CD4-positive, alpha-beta memory T cell (primary cell): ENCODE results near the gene PPP2R5B. TPM values are rescaled to one million over a fixed set of nuclear protein-coding genes. Genes with fewer than 3 reads are reported as not detected.

Experiments
- CTCF ChIA-PET: fragments of 350-600 bp; sonication (Branson Sonifier 250); formaldehyde crosslinking; loops from one replicate; lab custom pipeline; 2021; ENCODE audit warnings: inconsistent platforms; ENCODE audit not compliant: partially characterized antibody; lab: Charles Lee
- POLR2A ChIA-PET: fragments of 350-600 bp; sonication (Branson Sonifier 250); formaldehyde crosslinking; loops from one replicate; lab custom pipeline; 2021; ENCODE audit not compliant: partially characterized antibody; lab: Charles Lee
- DNase-seq, 5 donors: peaks; one replicate each; pipeline versions ENCODE4 v3.0.0 to v3.0.0-alpha.2; 2020 to 2022; ENCODE audit warnings: mixed read lengths in 1 of 5
- H3K27ac ChIP-seq: one replicate; pipeline ENCODE4 v1.7.0; 2013; ENCODE audit warnings: low read depth, low read length
- H3K27me3 ChIP-seq: 2 replicates; pipeline ENCODE4 v1.7.0; 2013; ENCODE audit warnings: mild to moderate bottlenecking, low read length, moderate library complexity; ENCODE audit not compliant: insufficient read depth
- H3K36me3 ChIP-seq: 2 replicates; pipeline ENCODE4 v1.7.0; 2013; ENCODE audit warnings: mild to moderate bottlenecking, low read length, moderate library complexity; ENCODE audit not compliant: insufficient read depth
- H3K4me1 ChIP-seq: 2 replicates; pipeline ENCODE4 v1.7.0; 2013; ENCODE audit warnings: mild to moderate bottlenecking, low read length, moderate library complexity; ENCODE audit not compliant: insufficient read depth
- H3K4me3 ChIP-seq, 2 donors: one replicate each; pipeline ENCODE4 v1.7.0; 2013; ENCODE audit warnings: low read length in 2 of 2, mild to moderate bottlenecking in 1 of 2
- H3K9me3 ChIP-seq, 2 donors: one replicate each; pipeline ENCODE4 v1.7.0; 2013; ENCODE audit warnings: low read length in 2 of 2, control low read depth in 1 of 2; ENCODE audit not compliant: control insufficient read depth in 1 of 2
- H3K27ac Mint-ChIP-seq, 7 donors: one replicate each; pipeline ENCODE4 v1.8.0; 2020 to 2021; ENCODE audit warnings: mixed read lengths in 7 of 7, mild to moderate bottlenecking in 6 of 7, inconsistent platforms in 3 of 7, moderate library complexity in 3 of 7
- H3K27me3 Mint-ChIP-seq, 2 donors: one replicate each; pipeline ENCODE4 v1.8.0; 2020 to 2021; ENCODE audit warnings: mixed read lengths in 2 of 2
- H3K36me3 Mint-ChIP-seq, 2 donors: one replicate each; pipeline ENCODE4 v1.8.0; 2020 to 2021; ENCODE audit warnings: mixed read lengths in 2 of 2, inconsistent platforms in 1 of 2, mild to moderate bottlenecking in 1 of 2
- H3K4me1 Mint-ChIP-seq, 4 donors: one replicate each; pipeline ENCODE4 v1.8.0; 2020 to 2021; ENCODE audit warnings: mixed read lengths in 4 of 4, mild to moderate bottlenecking in 1 of 4
- H3K4me3 Mint-ChIP-seq, 8 donors: one replicate each; pipeline ENCODE4 v1.8.0; 2020 to 2021; ENCODE audit warnings: mixed read lengths in 8 of 8, mild to moderate bottlenecking in 7 of 8, moderate library complexity in 6 of 8, inconsistent platforms in 3 of 8
- H3K9me3 Mint-ChIP-seq, 8 donors: one replicate each; pipeline ENCODE4 v1.8.0; 2020 to 2021; ENCODE audit warnings: mixed read lengths in 8 of 8, mild to moderate bottlenecking in 5 of 8, inconsistent platforms in 3 of 8, moderate library complexity in 1 of 8
- intact Hi-C: fragments of 100-400 bp; cut with micrococcal nuclease; formaldehyde crosslinking; loops from one replicate; pipeline ENCODE4 v1.15.1; 2023
- polyA plus RNA-seq, 2 donors: library from polyadenylated mRNA; unstranded; fragments of 300-500 nt; fragmentation: Illumina TruSeq; gene quantifications; one replicate each; pipeline ENCODE4 v1.2.3, GENCODE V29; 2021
- total RNA-seq, 2 experiments: library from RNA; stranded (reverse); gene quantifications; one replicate each; pipeline ENCODE4 v1.2.3, GENCODE V29; 2021

The PPP2R5B gene
- total and polyA plus RNA-seq, 4 experiments from 2014 or later = 5.6 to 15.8 (median 11.4) TPM

DNA sequence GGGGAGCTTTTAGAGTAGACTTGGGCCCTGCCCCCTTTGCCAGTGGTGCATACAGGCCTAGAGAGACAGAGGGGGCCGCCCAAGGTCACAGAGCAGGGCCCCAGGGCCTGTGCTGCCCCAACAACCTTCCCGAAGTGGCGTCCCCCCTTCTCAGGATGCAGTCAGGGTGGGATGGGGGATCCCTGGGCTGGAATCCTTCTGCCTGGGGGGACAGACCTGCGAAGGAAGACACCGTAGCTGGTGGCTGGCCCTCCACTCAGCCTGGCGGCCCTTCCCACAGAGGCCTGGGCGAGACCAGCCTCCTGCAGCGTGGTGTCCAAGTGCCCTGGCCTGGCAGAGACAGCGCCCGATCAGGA lies 31.7 kb upstream of the PPP2R5B start:
- no peaks in the 10 kb centered on the region for H3K27me3 Mint-ChIP-seq
- Histone ChIP-seq H3K27ac (no peak overlapping the region), H3K36me3 (no peaks in the 10 kb centered on the region), H3K9me3 (no peaks in the 10 kb centered on the region), H3K27me3 (no peaks in the 10 kb centered on the region), H3K4me1 (peaks cover 15% of the 10 kb centered on the region), H3K4me3 (no peak overlapping the region)
- no peak overlapping the region for H3K4me3 Mint-ChIP-seq
- intact Hi-C loops = no loop called here
- DNase-seq = no peak
- ChIA-PET CTCF (interaction anchor here (1.5 to 29.4 kb wide), 5 partner anchors 8 to 107 kb away, joined by 3 to 1245 read pairs (median 7); partner anchors contain the start of genes CDC42BPG, EHD1 and PPP2R5B), POLR2A (interaction anchor here (3.5 to 31.5 kb wide), 2 partner anchors 15 to 36 kb away, joined by 21 to 2105 read pairs; partner anchors contain the start of genes CDC42BPG and EHD1)
- peaks cover 0 to 16% of the 10 kb centered on the region in 2 donors for H3K36me3 Mint-ChIP-seq
- peak overlapping the region in 1 of 7 donors; percentile 40 for H3K27ac Mint-ChIP-seq
- peaks cover 5 to 18% (median 6%) of the 10 kb centered on the region in 4 donors for H3K4me1 Mint-ChIP-seq
- H3K9me3 Mint-ChIP-seq = peaks cover 0 to 5% (median 0%) of the 10 kb centered on the region in 8 donors

DNA sequence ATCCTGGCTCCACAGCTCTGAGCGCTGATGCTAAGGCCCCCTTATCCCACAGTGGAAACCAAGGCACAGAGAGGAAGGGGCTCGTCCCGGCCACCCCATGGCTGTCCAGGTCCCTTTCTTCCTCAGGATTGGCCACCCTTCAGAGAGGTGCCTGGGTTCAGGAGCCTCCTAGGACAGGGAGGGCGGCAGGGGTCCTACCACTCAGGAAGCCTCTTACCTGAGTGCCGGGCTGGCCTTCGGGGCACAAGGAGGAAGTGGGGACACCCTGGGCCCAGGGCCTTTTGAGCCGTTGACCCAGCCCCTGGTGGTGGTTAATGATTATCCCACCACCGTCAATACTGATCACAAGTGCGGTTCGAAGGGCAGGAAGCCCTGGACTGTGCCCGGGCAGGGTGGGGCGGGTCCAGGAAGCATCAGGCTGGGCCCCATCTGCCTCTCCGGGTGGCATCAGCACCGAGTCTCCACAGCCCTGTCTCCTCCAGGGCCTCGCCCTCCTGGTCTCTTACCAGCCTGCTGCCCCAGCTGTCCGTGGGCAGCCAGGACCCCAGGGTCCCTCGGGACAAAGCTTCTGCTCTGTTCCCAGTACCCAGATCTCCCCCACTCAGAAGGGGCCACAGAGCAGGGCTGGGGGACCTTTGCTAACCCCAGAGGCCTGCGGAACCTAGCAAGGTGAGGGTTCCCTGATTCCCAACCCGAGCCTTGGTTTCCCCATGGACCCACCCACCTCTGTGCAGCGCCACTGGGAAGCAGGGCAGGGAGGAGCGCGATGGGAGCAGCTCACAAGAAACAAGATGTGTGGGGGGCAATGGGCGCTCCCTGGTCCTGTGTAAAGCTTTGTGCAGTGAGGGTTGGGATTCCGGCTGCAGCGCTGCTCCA lies 31.1 kb upstream of the PPP2R5B start:
- Mint-ChIP-seq H3K36me3 (peaks cover 0 to 19% of the 10 kb centered on the region in 2 donors), H3K27me3 (no peaks in the 10 kb centered on the region), H3K4me3 (no peak overlapping the region), H3K27ac (no peak overlapping the region), H3K9me3 (peaks cover 0 to 4% (median 0%) of the 10 kb centered on the region in 8 donors), H3K4me1 (peaks cover 0 to 12% (median 2%) of the 10 kb centered on the region in 4 donors)
- Histone ChIP-seq H3K4me3 (no peak overlapping the region), H3K4me1 (peaks cover 9% of the 10 kb centered on the region), H3K27ac (no peak overlapping the region), H3K36me3 (peaks cover 5% of the 10 kb centered on the region), H3K9me3 (no peaks in the 10 kb centered on the region), H3K27me3 (no peaks in the 10 kb centered on the region)
- ChIA-PET CTCF (interaction anchor here (0.7 to 29.4 kb wide), 11 partner anchors 8 to 1307 kb away, joined by 3 to 1245 read pairs (median 4); partner anchors contain the start of genes CDC42BPG, EHD1 and PPP2R5B), POLR2A (interaction anchor here (0.9 to 31.5 kb wide), 5 partner anchors 11 to 228 kb away, joined by 3 to 2105 read pairs (median 3); partner anchors contain the start of genes CDC42BPG, EHD1, FAU and MRPL49)
- intact Hi-C loops = loop anchor here (1.0 to 2.0 kb wide), 3 partner anchors 15 to 106 kb away; partner anchors contain the start of gene EHD1
- no peak for DNase-seq

DNA sequence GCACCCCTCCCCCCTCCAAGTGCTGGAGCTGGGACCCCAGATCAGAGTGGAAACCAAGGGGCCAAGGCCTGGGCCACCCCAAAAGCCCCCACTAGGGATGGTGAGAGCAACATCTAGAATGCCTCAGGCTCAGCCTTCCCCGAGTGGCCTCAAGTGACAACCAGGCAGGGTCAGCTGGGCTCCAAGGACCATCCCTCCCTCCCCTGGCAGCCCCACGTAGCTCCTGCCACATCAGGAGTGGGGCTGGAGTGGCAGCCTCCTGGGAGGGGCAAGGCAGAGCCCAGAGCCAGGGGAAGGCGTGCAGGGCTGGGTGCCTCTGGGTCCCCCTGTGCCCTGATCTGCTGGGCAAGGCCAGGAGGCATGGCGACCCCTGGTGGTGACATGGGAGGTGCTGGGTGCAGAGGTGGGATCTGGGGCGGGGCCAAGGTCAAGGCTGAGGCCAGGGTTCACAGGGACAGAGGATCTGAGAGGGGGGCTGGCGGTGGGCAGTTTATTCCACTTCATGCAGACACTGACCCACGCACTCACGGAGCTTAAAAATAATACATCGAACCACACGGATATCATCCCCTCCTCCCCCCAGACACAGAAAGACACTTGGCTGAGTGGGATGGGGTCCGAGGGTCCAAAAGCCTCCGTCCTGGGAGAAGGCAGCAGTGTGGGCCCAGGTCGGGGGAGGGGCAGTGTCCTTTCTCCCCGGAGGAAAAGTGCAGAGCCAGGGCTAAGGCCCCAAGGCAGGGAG lies 30.2 kb upstream of the PPP2R5B start:
- CTCF ChIA-PET = interaction anchor here (0.6 to 29.4 kb wide), 13 partner anchors 9 to 1306 kb away, joined by 3 to 1245 read pairs (median 3); partner anchors contain the start of genes ATG2A, CDC42BPG and EHD1
- no peaks in the 10 kb centered on the region for H3K27me3 ChIP-seq
- peak; percentile 82 to 87 (median 84) for DNase-seq
- no peaks in the 10 kb centered on the region for H3K27me3 Mint-ChIP-seq
- H3K9me3 ChIP-seq = no peaks in the 10 kb centered on the region
- POLR2A ChIA-PET = interaction anchor here (0.9 to 31.5 kb wide), 6 partner anchors 12 to 228 kb away, joined by 3 to 2105 read pairs (median 3); partner anchors contain the start of genes CDC42BPG, EHD1, FAU and MRPL49
- H3K36me3 ChIP-seq = peaks cover 7% of the 10 kb centered on the region
- intact Hi-C loops = loop anchor here (1.0 to 2.0 kb wide), 3 partner anchors 15 to 107 kb away; partner anchors contain the start of gene EHD1
- H3K4me1 ChIP-seq = peaks cover 4% of the 10 kb centered on the region
- H3K36me3 Mint-ChIP-seq = peaks cover 0 to 22% of the 10 kb centered on the region in 2 donors
- no peak overlapping the region for H3K27ac ChIP-seq
- no peak overlapping the region for H3K4me3 ChIP-seq
- H3K4me1 Mint-ChIP-seq = peaks cover 2 to 12% (median 2%) of the 10 kb centered on the region in 4 donors
- peak overlapping the region in 3 of 7 donors; percentile 64 to 76 (median 74) for H3K27ac Mint-ChIP-seq
- H3K4me3 Mint-ChIP-seq = no peak overlapping the region
- H3K9me3 Mint-ChIP-seq = peaks cover 0 to 4% (median 0%) of the 10 kb centered on the region in 8 donors

DNA sequence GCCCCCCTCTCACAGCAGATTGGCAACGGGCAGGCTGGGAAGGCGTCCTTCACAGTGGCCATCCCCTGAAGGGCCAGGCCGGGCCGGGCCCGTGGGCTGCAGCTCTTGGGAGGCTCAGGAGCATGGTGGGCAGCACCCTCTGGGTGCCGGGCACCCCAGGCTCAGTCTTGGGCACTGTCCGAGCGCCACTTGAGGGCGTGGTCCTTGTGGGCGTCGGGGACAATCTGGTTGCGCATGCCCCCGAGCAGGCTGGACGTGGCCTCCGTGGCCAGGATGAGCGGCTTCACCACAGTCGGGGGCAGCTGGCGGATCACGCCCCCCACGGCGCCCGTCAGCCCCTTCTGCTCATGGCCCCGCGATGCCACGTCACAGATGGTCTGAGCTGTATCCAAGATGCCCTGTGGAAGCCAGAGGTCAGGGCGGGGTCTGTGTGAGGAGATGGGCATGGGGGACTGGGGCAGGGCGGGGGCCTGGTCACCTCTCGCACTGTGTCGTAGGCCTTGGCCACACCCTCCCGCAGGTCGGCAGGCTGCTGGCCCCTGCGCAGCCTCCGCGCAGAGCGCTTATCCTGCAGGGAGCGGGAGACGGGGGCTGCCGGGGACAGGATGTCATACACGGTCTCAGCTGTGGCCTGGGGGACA lies 29.6 kb upstream of the PPP2R5B start:
- intact Hi-C loops = loop anchor here (1.0 to 2.0 kb wide), 3 partner anchors 16 to 108 kb away; partner anchors contain the start of gene EHD1
- Histone ChIP-seq H3K9me3 (no peaks in the 10 kb centered on the region), H3K36me3 (peaks cover 7% of the 10 kb centered on the region), H3K27me3 (no peaks in the 10 kb centered on the region), H3K27ac (no peak overlapping the region), H3K4me3 (no peak overlapping the region), H3K4me1 (peaks cover 11% of the 10 kb centered on the region)
- H3K4me3 Mint-ChIP-seq = no peak overlapping the region
- ChIA-PET CTCF (interaction anchor here (0.6 to 29.4 kb wide), 10 partner anchors 10 to 206 kb away, joined by 3 to 1245 read pairs (median 3); partner anchors contain the start of genes ATG2A, CDC42BPG and EHD1), POLR2A (interaction anchor here (1.0 to 31.5 kb wide), 4 partner anchors 12 to 132 kb away, joined by 3 to 2105 read pairs (median 12); partner anchors contain the start of genes CDC42BPG and EHD1)
- peak overlapping the region in 1 of 7 donors; percentile 10 for H3K27ac Mint-ChIP-seq
- peaks cover under 1 to 26% of the 10 kb centered on the region in 2 donors for H3K36me3 Mint-ChIP-seq
- no peak for DNase-seq
- no peaks in the 10 kb centered on the region for H3K27me3 Mint-ChIP-seq
- peaks cover 0 to 4% (median 0%) of the 10 kb centered on the region in 8 donors for H3K9me3 Mint-ChIP-seq
- H3K4me1 Mint-ChIP-seq = peaks cover 2 to 13% (median 7%) of the 10 kb centered on the region in 4 donors

GRCh38 chr11:64896448-64897022 lies 28.0 kb upstream of the PPP2R5B start:
- no peaks in the 10 kb centered on the region for H3K9me3 ChIP-seq
- Mint-ChIP-seq H3K4me1 (peaks cover 12 to 25% (median 18%) of the 10 kb centered on the region in 4 donors), H3K4me3 (no peak overlapping the region), H3K27ac (peak overlapping the region in 2 of 7 donors; percentile 10 to 12), H3K27me3 (no peaks in the 10 kb centered on the region), H3K9me3 (peaks cover 0 to 2% (median 0%) of the 10 kb centered on the region in 8 donors), H3K36me3 (peaks cover 4 to 33% of the 10 kb centered on the region in 2 donors)
- peaks cover 7% of the 10 kb centered on the region for H3K36me3 ChIP-seq
- POLR2A ChIA-PET = interaction anchor here (31.5 kb wide), 1 partner anchor 40 kb away, joined by 2105 read pairs; the partner anchor contains the start of gene CDC42BPG
- no peak overlapping the region for H3K27ac ChIP-seq
- no peaks in the 10 kb centered on the region for H3K27me3 ChIP-seq
- intact Hi-C loops = no loop called here
- H3K4me1 ChIP-seq = peaks cover 25% of the 10 kb centered on the region
- CTCF ChIA-PET = interaction anchor here (0.6 to 29.4 kb wide), 4 partner anchors 8 to 77 kb away, joined by 3 to 1245 read pairs (median 16); partner anchors contain the start of genes CDC42BPG and EHD1
- no peak overlapping the region for H3K4me3 ChIP-seq
- no peak for DNase-seq
